T-cell (primary cell): ENCODE data around the gene KRT15. TPM values are rescaled to one million over a fixed set of nuclear protein-coding genes. Genes with fewer than 3 reads are reported as not detected.

Experiments used
- ATAC-seq, 4 experiments: fragments of 200-7000 bp in 3 of 4; fragments of 150-1000 bp in 1 of 4; cut with Tn5 transposase; replicated peaks in 1 of 4; 1 replicate in 3 of 4; 2 replicates in 1 of 4; pipeline ENCODE4 v1.10.0; 2021; ENCODE audit warnings: moderate library complexity in 3 of 4, mild to moderate bottlenecking in 2 of 4, moderate number of reproducible peaks in 1 of 4
- CTCF ChIA-PET, 2 donors: fragments of 300-600 bp; sonication (Branson Sonifier 250); formaldehyde crosslinking; loops; one replicate each; lab custom pipeline; 2022; ENCODE audit warnings: antibody characterized with exemption in 2 of 2; lab: Charles Lee
- POLR2A ChIA-PET, 2 donors: fragments of 300-600 bp; sonication (Branson Sonifier 250); formaldehyde crosslinking; loops; one replicate each; lab custom pipeline; 2022; ENCODE audit warnings: antibody characterized with exemption in 2 of 2; lab: Charles Lee
- DNase-seq, 35 experiments: peaks; one replicate each; pipeline versions ENCODE4 v3.0.0 to v3.0.0-alpha.2; 2013 to 2023
- H3K27ac ChIP-seq: one replicate; pipeline ENCODE4 v1.5.1; 2013; ENCODE audit warnings: low read length
- H3K27me3 ChIP-seq, 2 experiments: replicated peaks in 1 of 2; 1 replicate in 1 of 2; 2 replicates in 1 of 2; pipeline versions ENCODE4 v1.6.1 to v1.7.0; 2013; ENCODE audit warnings: low read length in 1 of 2, mixed read lengths in 1 of 2; ENCODE audit not compliant: control insufficient read depth in 2 of 2, insufficient read depth in 2 of 2; ENCODE audit errors: extremely low read depth in 1 of 2
- H3K36me3 ChIP-seq, 2 donors: 1 replicate in 1 of 2; 2 replicates in 1 of 2; pipeline versions ENCODE4 v1.6.1 to v1.7.0; 2013; ENCODE audit warnings: low read length in 1 of 2; ENCODE audit not compliant: control insufficient read depth in 2 of 2, insufficient read depth in 1 of 2; ENCODE audit errors: extremely low read depth in 1 of 2
- H3K4me1 ChIP-seq, 2 experiments: 1 replicate in 1 of 2; 2 replicates in 1 of 2; pipeline versions ENCODE4 v1.6.1 to v1.7.0; 2013; ENCODE audit warnings: low read length in 2 of 2, mixed read lengths in 1 of 2; ENCODE audit not compliant: insufficient read depth in 2 of 2, control insufficient read depth in 1 of 2; ENCODE audit errors: extremely low read depth in 1 of 2
- H3K4me3 ChIP-seq, 2 donors: 1 replicate in 1 of 2; 2 replicates in 1 of 2; pipeline versions ENCODE4 v1.5.1 to v1.7.0; 2013; ENCODE audit warnings: mild to moderate bottlenecking in 2 of 2, low read length in 1 of 2, moderate library complexity in 1 of 2; ENCODE audit not compliant: control insufficient read depth in 1 of 2; ENCODE audit errors: extremely low read depth in 1 of 2
- H3K9me3 ChIP-seq: 2 replicates; pipeline ENCODE4 v1.7.0; 2013
- H3K27ac Mint-ChIP-seq, 2 donors: one replicate each; pipeline ENCODE4 v1.8.0; 2020 to 2021; ENCODE audit warnings: mild to moderate bottlenecking in 2 of 2, mixed read lengths in 2 of 2
- H3K27me3 Mint-ChIP-seq, 2 donors: one replicate each; pipeline ENCODE4 v1.8.0; 2021 to 2022; ENCODE audit warnings: mixed read lengths in 2 of 2
- H3K36me3 Mint-ChIP-seq: one replicate; pipeline ENCODE4 v1.8.0; 2021; ENCODE audit warnings: mixed read lengths
- H3K4me1 Mint-ChIP-seq, 3 donors: one replicate each; pipeline ENCODE4 v1.8.0; 2020 to 2022; ENCODE audit warnings: mixed read lengths in 3 of 3, mild to moderate bottlenecking in 1 of 3
- H3K4me3 Mint-ChIP-seq, 3 donors: one replicate each; pipeline ENCODE4 v1.8.0; 2020 to 2022; ENCODE audit warnings: mild to moderate bottlenecking in 3 of 3, mixed read lengths in 3 of 3, moderate library complexity in 3 of 3
- H3K9me3 Mint-ChIP-seq, 3 donors: one replicate each; pipeline ENCODE4 v1.8.0; 2020 to 2022; ENCODE audit warnings: mixed read lengths in 3 of 3
- WGBS: methylation state at CpG from one replicate; pipeline ENCODE4 v1.1.5; 2013; ENCODE audit warnings: missing lambda C conversion rate; ENCODE audit not compliant: insufficient coverage; 5-methylcytosine and 5-hydroxymethylcytosine counted together
- total RNA-seq, 35 experiments: library from RNA in 6 of 35; stranded (reverse) in 6 of 35; fragments of 120-200 nt in 1 of 35; gene quantifications; one replicate each; pipeline versions ENCODE4 v1.2.1 to v1.2.4 and lab custom pipeline; 2013 to 2026

Gene KRT15
- total RNA-seq, 5 donors from 2014 or later (not counting 1 experiment from before 2014, with no cell fraction given), result 0.18 to 0.63 TPM; not detected in 3

GRCh38 chr17:41505007-41505808 is 13.5 kb downstream of the KRT15 start, which contains the start of gene KRT13:
Gene KRT13 (minus strand): TSS chr17:41505612. CDS start chr17:41505550, 62 bp downstream.
- H3K4me1 ChIP-seq, result no peaks in the 10 kb centered on the region
- Mint-ChIP-seq H3K27me3 (peaks cover 0 to 2% of the 10 kb centered on the region in 2 donors), H3K4me1 (peaks cover 0 to 5% (median 0%) of the 10 kb centered on the region in 3 donors), H3K4me3 (no peak within 1 kb of the TSS), H3K36me3 (no peaks in the 10 kb centered on the region), H3K27ac (no peak within 1 kb of the TSS), H3K9me3 (no peaks in the 10 kb centered on the region)
- H3K9me3 ChIP-seq, result no peaks in the 10 kb centered on the region
- no peak within 1 kb of the TSS for H3K4me3 ChIP-seq
- H3K27me3 ChIP-seq, result peaks cover 0 to 7% of the 10 kb centered on the region in 2 experiments
- H3K27ac ChIP-seq, result no peak within 1 kb of the TSS
- 91% methylated on average over 7 of the region's 17 CpGs for WGBS
- ATAC-seq, result no peak
- DNase-seq, result no peak
- ChIA-PET POLR2A (interaction anchor here in 1 of 2 donors (0.7 kb wide), 1 partner anchor 276 kb away, joined by 3 read pairs; no protein-coding TSS in a partner anchor), CTCF (interaction anchor here in 1 of 2 donors (0.8 kb wide), 1 partner anchor 188 kb away, joined by 3 read pairs; no protein-coding TSS in a partner anchor)
- no peaks in the 10 kb centered on the region for H3K36me3 ChIP-seq

GRCh38 chr17:41504246-41504977 is 14.3 kb downstream of the KRT15 start:
- H3K4me3 Mint-ChIP-seq, result no peak overlapping the region
- no peaks in the 10 kb centered on the region for H3K9me3 Mint-ChIP-seq
- Histone ChIP-seq H3K27me3 (peaks cover 0 to 15% of the 10 kb centered on the region in 2 experiments), H3K9me3 (no peaks in the 10 kb centered on the region), H3K27ac (no peak overlapping the region), H3K4me3 (no peak overlapping the region), H3K36me3 (no peaks in the 10 kb centered on the region), H3K4me1 (no peaks in the 10 kb centered on the region)
- H3K36me3 Mint-ChIP-seq, result no peaks in the 10 kb centered on the region
- peaks cover 2 to 5% of the 10 kb centered on the region in 2 donors for H3K27me3 Mint-ChIP-seq
- ChIA-PET POLR2A (no interaction called here), CTCF (no interaction called here)
- no peak for DNase-seq
- no peak for ATAC-seq
- WGBS, result 81% methylated on average over 4 of the region's 8 CpGs
- H3K27ac Mint-ChIP-seq, result no peak overlapping the region
- H3K4me1 Mint-ChIP-seq, result peaks cover 0 to 10% (median 0%) of the 10 kb centered on the region in 3 donors

DNA sequence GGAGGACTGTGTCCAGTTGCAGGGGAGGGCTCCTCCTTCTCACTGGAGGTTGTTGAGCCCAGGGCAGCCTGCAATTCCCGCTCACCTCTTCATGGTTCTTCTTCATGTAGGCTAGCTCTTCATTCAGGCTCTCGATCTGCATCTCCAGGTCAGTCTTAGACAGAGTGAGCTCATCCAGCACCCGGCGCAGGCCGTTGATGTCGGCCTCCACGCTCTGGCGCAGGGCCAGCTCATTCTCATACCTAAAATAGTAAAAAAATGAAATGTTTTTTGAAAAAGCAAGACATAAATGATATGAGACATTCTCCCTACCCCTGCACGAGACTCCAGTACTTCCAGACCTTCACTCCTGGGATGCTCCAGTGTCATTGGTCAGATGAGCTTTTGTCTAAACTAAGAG is 15.5 kb downstream of the KRT15 start:
- H3K4me3 ChIP-seq, result no peak overlapping the region
- H3K9me3 ChIP-seq, result no peaks in the 10 kb centered on the region
- ChIA-PET CTCF (no interaction called here), POLR2A (no interaction called here)
- Mint-ChIP-seq H3K4me1 (peaks cover 0 to 18% (median 2%) of the 10 kb centered on the region in 3 donors), H3K27ac (no peak overlapping the region), H3K9me3 (no peaks in the 10 kb centered on the region), H3K4me3 (no peak overlapping the region), H3K36me3 (no peaks in the 10 kb centered on the region), H3K27me3 (peaks cover 2 to 8% of the 10 kb centered on the region in 2 donors)
- ATAC-seq (no peak), DNase-seq (no peak)
- no peaks in the 10 kb centered on the region for H3K4me1 ChIP-seq
- 80% methylated on average over 2 of the region's 9 CpGs for WGBS
- H3K36me3 ChIP-seq, result no peaks in the 10 kb centered on the region
- H3K27ac ChIP-seq, result no peak overlapping the region
- H3K27me3 ChIP-seq, result peaks cover 0 to 17% of the 10 kb centered on the region in 2 experiments

DNA sequence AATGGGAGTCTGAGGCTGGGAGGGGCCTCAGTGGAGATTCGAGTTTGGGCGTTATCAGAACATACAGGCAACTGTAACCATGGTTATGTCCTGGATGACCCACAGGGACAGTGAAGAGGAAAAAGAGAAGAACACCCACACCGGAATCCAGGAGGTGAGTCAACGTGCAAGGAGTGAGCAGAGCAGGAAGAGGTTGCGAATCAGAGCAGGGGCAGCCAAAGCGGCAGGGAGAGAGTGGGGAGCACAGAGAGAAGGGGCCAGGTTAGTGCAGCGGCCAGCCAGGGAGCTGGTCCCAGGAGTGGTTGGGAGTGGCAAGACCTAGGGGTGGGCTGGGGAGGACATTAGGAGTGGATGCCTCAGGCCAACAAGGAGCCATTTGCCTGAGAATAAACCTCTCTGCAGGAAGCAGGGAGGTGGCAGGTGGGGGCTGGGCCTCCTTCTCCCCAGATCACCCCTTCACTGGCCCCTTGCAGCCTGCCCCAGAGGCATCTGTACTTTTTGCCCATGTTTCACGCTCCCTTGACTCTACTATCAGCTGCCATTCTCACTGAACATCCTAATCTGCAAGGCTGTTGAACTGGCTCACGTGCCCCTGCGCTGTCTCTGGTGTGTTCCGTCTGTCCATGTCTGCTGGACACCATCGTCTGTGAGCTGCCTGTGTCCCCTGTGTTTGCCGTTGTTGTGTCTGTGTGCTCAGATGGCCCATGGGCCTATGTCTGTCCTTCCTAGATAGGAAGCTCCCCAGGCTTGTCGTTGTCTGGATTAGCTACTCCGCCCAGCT is 18.4 kb downstream of the KRT15 start:
- Mint-ChIP-seq H3K4me3 (no peak overlapping the region), H3K27ac (no peak overlapping the region), H3K4me1 (peaks cover 7 to 31% (median 15%) of the 10 kb centered on the region in 3 donors), H3K27me3 (peaks cover 2 to 8% of the 10 kb centered on the region in 2 donors), H3K9me3 (no peaks in the 10 kb centered on the region), H3K36me3 (no peaks in the 10 kb centered on the region)
- CTCF ChIA-PET, result no interaction called here
- 70% methylated on average over 15 of the region's 15 CpGs for WGBS
- H3K36me3 ChIP-seq, result no peaks in the 10 kb centered on the region
- DNase-seq (no peak), ATAC-seq (no peak)
- H3K4me3 ChIP-seq, result no peak overlapping the region
- H3K4me1 ChIP-seq, result peaks cover 0 to 11% of the 10 kb centered on the region in 2 experiments
- H3K9me3 ChIP-seq, result no peaks in the 10 kb centered on the region
- peaks cover 0 to 18% of the 10 kb centered on the region in 2 experiments for H3K27me3 ChIP-seq
- no peak overlapping the region for H3K27ac ChIP-seq
- POLR2A ChIA-PET, result interaction anchor here in 1 of 2 donors (0.6 to 0.9 kb wide), 2 partner anchors 77 to 152 kb away, joined by 3 to 6 read pairs; no protein-coding TSS in a partner anchor

DNA sequence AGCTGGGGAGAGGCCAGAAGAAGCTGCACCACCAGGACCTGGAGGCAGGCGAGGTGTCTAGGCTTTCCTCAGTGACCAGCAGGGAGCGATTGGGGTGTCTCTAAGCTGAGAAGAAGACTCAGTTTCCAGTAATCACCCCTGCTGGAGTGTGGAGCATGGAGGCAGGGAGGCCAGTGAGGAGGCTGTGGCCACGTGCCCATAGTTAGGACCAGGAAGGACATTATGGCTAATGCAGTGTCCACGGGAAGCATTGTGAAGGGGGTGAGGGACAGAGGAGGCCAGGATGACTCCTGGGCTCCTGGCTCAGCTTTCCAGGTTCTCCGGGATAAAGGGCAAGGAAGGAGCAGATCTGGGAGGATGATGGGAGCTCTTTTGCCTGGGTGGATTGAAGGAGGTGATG is 19.0 kb downstream of the KRT15 start:
- H3K36me3 ChIP-seq, result no peaks in the 10 kb centered on the region
- 77% methylated on average over 5 of the region's 5 CpGs for WGBS
- no peak overlapping the region for H3K4me3 ChIP-seq
- H3K27me3 ChIP-seq, result peaks cover 0 to 15% of the 10 kb centered on the region in 2 experiments
- peaks cover 0 to 11% of the 10 kb centered on the region in 2 experiments for H3K4me1 ChIP-seq
- Mint-ChIP-seq H3K27ac (no peak overlapping the region), H3K27me3 (peaks cover 2 to 8% of the 10 kb centered on the region in 2 donors), H3K4me3 (no peak overlapping the region), H3K9me3 (no peaks in the 10 kb centered on the region), H3K4me1 (peaks cover 7 to 31% (median 15%) of the 10 kb centered on the region in 3 donors), H3K36me3 (no peaks in the 10 kb centered on the region)
- POLR2A ChIA-PET, result interaction anchor here in 1 of 2 donors (0.6 kb wide), 1 partner anchor 78 kb away, joined by 3 read pairs; no protein-coding TSS in a partner anchor
- H3K9me3 ChIP-seq, result no peaks in the 10 kb centered on the region
- ATAC-seq, result no peak
- DNase-seq, result no peak
- CTCF ChIA-PET, result no interaction called here
- H3K27ac ChIP-seq, result no peak overlapping the region
